GM10266 (cell line): ENCODE data around the gene BCL11B.

Source experiments
- DNase-seq: peaks from one replicate; pipeline ENCODE4 v3.0.0; 2012; ENCODE audit errors: extremely low spot score
- TF ChIP-seq, protein P1 (sequence below): IDR thresholded peaks from 2 replicates; pipeline ENCODE4 v1.5.1; 2012; ENCODE audit warnings: mild to moderate bottlenecking, low read depth; ENCODE audit not compliant: control insufficient read depth, insufficient read depth; ENCODE audit errors: missing control alignments

BCL11B gene

DNA sequence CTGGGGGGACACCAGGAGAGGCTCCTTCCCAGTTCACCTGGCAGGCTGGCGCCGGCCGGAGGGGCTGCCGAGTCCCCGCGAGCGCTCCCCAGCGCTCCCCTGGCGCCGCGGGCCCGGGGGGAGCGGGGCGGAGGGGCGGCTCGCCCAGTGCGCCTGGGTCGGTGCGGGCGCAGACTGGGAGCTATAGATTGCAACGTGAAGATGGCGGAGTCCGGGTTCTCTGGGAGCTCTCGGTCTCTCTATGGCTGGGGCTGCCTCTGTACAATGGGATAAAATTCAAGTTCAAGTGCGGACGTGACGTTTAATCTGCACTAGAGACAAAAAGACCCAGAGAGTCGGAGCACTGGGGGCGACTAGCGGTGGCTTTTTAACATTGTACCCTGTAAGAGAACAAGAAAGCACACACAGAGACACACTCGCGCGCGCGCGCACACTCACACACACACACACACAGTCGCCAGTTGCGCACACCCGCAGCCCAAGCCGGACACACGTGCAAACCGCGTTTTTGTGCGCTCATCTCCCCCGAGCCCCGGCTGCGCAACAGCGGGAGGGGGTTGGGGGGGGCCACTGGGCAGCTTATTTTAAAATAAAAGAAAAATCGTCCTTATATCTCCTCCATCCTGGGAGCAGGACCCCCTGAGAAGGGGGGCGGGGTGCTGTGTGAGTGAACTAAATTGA lies at the start of gene BCL11B:
Gene BCL11B, minus strand, starts transcription at position 247 of the 681 bp plus-strand sequence. CDS start 979 bp downstream, outside the sequence.
- TF ChIP-seq, protein P1, sequence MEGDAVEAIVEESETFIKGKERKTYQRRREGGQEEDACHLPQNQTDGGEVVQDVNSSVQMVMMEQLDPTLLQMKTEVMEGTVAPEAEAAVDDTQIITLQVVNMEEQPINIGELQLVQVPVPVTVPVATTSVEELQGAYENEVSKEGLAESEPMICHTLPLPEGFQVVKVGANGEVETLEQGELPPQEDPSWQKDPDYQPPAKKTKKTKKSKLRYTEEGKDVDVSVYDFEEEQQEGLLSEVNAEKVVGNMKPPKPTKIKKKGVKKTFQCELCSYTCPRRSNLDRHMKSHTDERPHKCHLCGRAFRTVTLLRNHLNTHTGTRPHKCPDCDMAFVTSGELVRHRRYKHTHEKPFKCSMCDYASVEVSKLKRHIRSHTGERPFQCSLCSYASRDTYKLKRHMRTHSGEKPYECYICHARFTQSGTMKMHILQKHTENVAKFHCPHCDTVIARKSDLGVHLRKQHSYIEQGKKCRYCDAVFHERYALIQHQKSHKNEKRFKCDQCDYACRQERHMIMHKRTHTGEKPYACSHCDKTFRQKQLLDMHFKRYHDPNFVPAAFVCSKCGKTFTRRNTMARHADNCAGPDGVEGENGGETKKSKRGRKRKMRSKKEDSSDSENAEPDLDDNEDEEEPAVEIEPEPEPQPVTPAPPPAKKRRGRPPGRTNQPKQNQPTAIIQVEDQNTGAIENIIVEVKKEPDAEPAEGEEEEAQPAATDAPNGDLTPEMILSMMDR, result no peak
- DNase-seq, result peak; percentile 88

DNA sequence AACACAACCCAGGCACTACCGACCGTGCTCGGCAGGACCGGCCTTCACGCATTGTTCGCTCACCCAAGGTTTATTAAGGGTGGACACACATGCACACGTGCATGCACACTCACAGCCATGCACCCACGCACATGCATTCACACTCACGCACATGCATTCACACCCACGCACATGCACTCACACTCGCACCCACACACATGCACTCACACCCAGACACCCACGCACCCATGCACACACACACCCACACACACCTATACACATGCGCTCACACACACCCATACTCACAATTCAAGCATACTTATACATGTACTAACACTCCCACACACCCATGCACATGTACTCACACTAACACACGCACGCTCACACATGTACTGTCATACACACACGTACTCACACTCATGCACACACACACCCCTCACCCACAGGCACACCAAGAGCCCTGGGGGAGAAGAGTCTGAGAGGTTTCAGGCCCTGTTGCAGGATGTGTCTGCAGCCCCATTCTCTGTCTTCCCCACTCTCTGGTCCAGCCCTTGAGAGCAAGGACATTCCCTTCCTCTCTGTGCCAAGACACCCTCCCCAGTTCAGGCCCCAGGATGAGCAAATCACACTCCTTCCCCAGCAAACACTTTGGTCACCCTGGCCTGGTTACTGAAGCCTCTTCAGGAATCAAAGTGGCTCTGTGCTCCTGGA lies 49.4 kb upstream of the BCL11B start:
- no peak for DNase-seq
- TF ChIP-seq, protein P1, result no peak

DNA sequence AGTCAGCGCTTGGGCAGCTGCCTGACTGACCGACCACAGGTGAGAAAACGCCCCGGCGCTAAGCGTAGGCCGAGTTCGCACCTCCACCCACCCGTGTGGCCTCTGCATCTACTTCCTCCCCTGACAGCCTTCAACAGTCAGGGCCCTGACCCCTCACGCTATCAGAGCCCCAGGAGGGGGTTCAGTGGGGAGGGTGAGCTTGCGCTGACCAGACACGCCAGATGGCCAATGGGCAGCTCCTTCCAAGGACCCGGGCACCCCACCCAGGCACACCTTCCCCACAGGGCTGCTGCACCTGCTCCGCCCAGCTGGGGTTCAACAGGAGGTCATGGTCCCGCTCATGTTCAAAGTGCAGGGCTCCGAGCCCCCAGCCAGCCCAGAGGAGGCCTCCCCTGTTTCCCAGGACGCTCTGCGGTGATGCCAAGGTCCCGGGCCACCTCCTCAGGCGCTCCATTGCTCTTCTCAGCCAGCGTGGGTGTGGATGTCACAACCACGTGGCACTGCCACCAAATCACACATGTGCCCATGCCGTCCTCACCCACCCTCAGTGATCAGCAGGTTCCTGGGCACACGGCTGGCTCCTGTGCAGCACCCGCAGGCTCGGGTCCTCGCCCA lies 48.7 kb upstream of the BCL11B start:
- DNase-seq, result no peak
- TF ChIP-seq, protein P1, result no peak

DNA sequence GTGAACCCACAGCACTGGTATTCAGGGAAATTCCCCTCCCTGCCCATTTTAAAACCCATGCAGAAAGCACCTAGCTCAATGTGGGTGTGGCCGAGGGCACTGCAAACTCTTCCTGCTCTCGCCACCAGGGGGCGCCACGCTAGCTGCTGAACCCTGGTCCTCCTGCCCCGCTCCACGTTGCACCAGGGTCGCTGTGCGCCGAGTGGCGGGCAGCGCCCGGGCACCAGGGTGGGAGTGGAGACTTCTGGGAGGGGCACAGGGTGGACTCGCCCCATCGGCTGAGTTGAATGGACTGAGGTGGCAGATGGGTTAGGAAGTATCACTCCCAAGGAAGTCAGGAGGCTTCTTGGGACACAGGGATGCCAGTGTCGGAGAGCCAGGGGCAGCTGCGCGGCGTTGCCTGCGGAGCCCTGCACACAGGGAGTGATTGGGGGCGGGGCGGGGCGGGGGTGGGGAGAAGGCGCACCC lies 48.1 kb upstream of the BCL11B start:
- TF ChIP-seq, protein P1, result peak; percentile 83

DNA sequence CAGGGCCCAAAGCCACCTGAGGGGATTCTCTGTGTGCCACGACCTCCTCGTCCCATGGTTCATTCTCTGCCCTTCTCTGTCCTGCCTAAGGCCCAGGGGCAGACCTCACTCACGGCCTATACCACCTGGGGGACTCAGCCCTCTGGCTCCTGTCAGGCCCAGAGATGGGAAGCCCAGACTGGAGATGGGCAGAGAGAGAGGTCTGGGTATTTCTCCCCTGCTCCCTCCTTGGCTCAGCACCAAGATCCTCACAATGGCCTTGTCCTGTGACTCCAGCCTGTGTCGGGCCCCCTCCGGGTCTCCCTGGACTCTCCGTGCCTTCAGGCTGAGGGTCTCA lies 46.9 kb upstream of the BCL11B start:
- DNase-seq, result no peak
- TF ChIP-seq, protein P1, result no peak

More for the DNA sequence above, 48.1 kb upstream of the BCL11B start:
- peak; percentile 82 for DNase-seq

DNA sequence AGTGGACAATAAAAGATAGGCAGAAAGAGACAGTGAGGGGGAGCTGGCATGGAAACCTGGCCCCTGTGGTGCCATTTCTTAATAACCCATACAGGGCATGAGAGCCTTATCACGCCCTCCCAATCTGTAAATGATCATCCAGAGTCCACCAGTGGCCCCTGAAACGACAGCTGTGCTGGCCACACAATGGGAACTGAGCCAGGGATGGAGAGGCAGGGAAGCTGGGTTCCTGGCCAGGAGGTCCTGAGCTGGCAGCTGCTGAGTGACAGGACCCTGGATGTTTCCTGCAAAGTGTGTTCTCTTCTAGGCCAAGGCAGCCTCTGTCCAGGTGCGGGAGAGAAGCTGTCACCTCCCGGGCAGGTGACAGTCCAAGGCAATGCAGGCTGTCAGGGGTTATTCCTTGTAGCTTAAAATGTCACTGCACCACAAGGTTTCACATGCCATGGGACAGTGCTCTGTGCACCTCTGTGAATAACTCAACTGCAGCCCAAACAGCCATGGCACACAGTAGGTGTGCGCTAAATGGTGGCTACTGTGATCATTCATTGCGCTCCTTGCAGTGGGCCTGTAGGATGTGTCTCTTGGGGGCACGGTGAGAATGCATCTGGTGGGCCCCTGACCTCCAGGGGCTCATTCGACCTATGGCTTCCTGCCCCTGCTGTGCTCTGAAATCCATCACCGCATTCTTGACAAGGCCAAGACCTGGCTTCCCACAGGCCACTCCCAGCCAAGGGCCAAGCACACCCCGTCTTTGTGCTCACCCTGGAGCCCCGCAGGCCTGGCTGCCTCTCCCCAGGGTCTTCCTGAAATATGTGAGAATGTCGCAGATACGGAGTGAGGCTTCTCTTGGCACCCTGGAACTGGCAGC lies 46.3 kb upstream of the BCL11B start:
- TF ChIP-seq, protein P1, result no peak
- no peak for DNase-seq
